Ovary (tissue), 9 donors: ENCODE measurements around the gene CFAP45. TPM values are rescaled to one million over a fixed set of nuclear protein-coding genes. Genes with fewer than 3 reads are reported as not detected.

Source experiments
- DNase-seq, 5 donors: peaks; one replicate each; pipeline ENCODE4 v3.0.0-alpha.2; 2019 to 2020
- H3K27ac ChIP-seq, 2 donors: fragments of 200-600 bp; one replicate each; pipeline versions ENCODE4 v1.5.1 to v1.8.0; 2019 to 2022
- H3K27me3 ChIP-seq: fragments of 200-600 bp; one replicate; pipeline ENCODE4 v1.8.0; 2022
- H3K36me3 ChIP-seq: fragments of 200-600 bp; sonication (generic); one replicate; pipeline ENCODE4 v1.5.1; 2019
- H3K4me1 ChIP-seq: one replicate; pipeline ENCODE4 v1.8.1; 2013; ENCODE audit warnings: mild to moderate bottlenecking, moderate library complexity; ENCODE audit not compliant: insufficient read depth
- H3K4me3 ChIP-seq: fragments of 200-600 bp; sonication (generic); one replicate; pipeline ENCODE4 v1.5.1; 2017
- H3K9me3 ChIP-seq, 2 donors: fragments of 200-600 bp in 1 of 2; sonication (generic) in 1 of 2; one replicate each; pipeline versions ENCODE4 v1.5.1 to v1.8.1; 2013 to 2019; ENCODE audit warnings: mild to moderate bottlenecking in 1 of 2, moderate library complexity in 1 of 2
- CTCF ChIP-seq, 3 donors: fragments of 450-650 bp in 2 of 3; fragments of 200-600 bp in 1 of 3; IDR thresholded peaks; one replicate each; pipeline versions ENCODE4 v1.5.1 to v1.8.0; 2016 to 2022; ENCODE audit warnings: antibody characterized with exemption in 3 of 3, mild to moderate bottlenecking in 1 of 3
- EP300 ChIP-seq: sonication (generic); formaldehyde crosslinking; IDR thresholded peaks from one replicate; pipeline ENCODE4 v1.6.1; 2017; ENCODE audit warnings: antibody characterized with exemption
- POLR2A ChIP-seq: fragments of 450-650 bp; IDR thresholded peaks from one replicate; pipeline ENCODE4 v1.6.1; 2017; ENCODE audit warnings: antibody characterized with exemption, mild to moderate bottlenecking, moderate library complexity
- WGBS, 3 donors: extraction: QIAGEN DNeasy Blood & Tissue Kit in 1 of 3; methylation state at CpG; one replicate each; pipeline versions ENCODE4 v1.1.5 to v1.1.7; 2013 to 2017; 5-methylcytosine and 5-hydroxymethylcytosine counted together
- intact Hi-C, 4 donors: fragments of 100-400 bp; cut with DNase I; formaldehyde crosslinking; loops; one replicate each; pipeline versions ENCODE4 v1.11.0 to v1.15.1; 2022 to 2023
- polyA plus RNA-seq, 2 donors: library from polyadenylated mRNA; stranded (reverse); fragments of 200-250 nt in 1 of 2; fragments of 350-450 nt in 1 of 2; fragmentation: Illumina TruSeq in 1 of 2; extraction: RNeasy Lipid Tissue Mini Kit (QIAGEN cat#74804) in 1 of 2; gene quantifications; one replicate each; pipeline ENCODE4 v1.2.3, GENCODE V29; 2013 to 2014
- total RNA-seq, 7 donors: library from RNA; depleted of rRNA in 2 of 7; stranded (reverse); fragments of >200 nt in 2 of 7; fragmentation: NEBNext Ultra II Directional in 3 of 7; extraction: Animal tissue kit (Norgen Biotek cat#: 25700) in 3 of 7; gene quantifications; one replicate each; pipeline versions ENCODE4 v1.1.0 to v1.2.4, GENCODE V29; 2016 to 2023
- donor health status: DM: no; HTN: no; CAD: no; lungs with moderate emphysema.
- donor health status: DM: no; HTN: no; CAD: no.
- donor health status: Bipolar disorder and iron deficiency.
- donor health status: DM: yes; HTN: yes; CAD: no.
- donor health status: DM: no; HTN: no; CAD: no.
- donor health status: DM: yes; HTN: yes; CAD: no.

The CFAP45 gene
- total and polyA plus RNA-seq, 9 donors = 0.30 to 16.7 (median 1.4) TPM

- intact Hi-C loops = loop anchor here in 1 of 4 donors (10.0 kb wide), 1 partner anchor 64 kb away; no protein-coding TSS in a partner anchor
- no peaks in the 10 kb centered on the region for H3K36me3 ChIP-seq
- TF ChIP-seq EP300 (no peak), CTCF (IDR thresholded peaks at IDR 0.05) (no peak), POLR2A (no peak)
- WGBS, 3 donors = 67 to 82% (median 75%) methylated on average over 5 of the region's 5 CpGs
- no peak overlapping the region for H3K27ac ChIP-seq
- H3K27me3 ChIP-seq = no peaks in the 10 kb centered on the region
- no peak overlapping the region for H3K4me3 ChIP-seq
- no peak for DNase-seq
- no peaks in the 10 kb centered on the region for H3K9me3 ChIP-seq
- no peaks in the 10 kb centered on the region for H3K4me1 ChIP-seq
Measured at GRCh38 chr1:159941141-159941540, 41.2 kb upstream of the CFAP45 start.

- H3K9me3 ChIP-seq = no peaks in the 10 kb centered on the region
- no peaks in the 10 kb centered on the region for H3K36me3 ChIP-seq
- H3K27me3 ChIP-seq = no peaks in the 10 kb centered on the region
- no peak overlapping the region for H3K27ac ChIP-seq
- no peak overlapping the region for H3K4me3 ChIP-seq
- WGBS, 3 donors = 92 to 94% (median 93%) methylated on average over 11 of the region's 11 CpGs
- TF ChIP-seq EP300 = no peak
- TF ChIP-seq POLR2A = no peak
- TF ChIP-seq CTCF (IDR thresholded peaks at IDR 0.05) = no peak
- H3K4me1 ChIP-seq = no peaks in the 10 kb centered on the region
- intact Hi-C loops = loop anchor here in 1 of 4 donors (10.0 kb wide), 1 partner anchor 65 kb away; no protein-coding TSS in a partner anchor
- DNase-seq = no peak
Measured at GRCh38 chr1:159940006-159940620, 40.1 kb upstream of the CFAP45 start.

GRCh38 chr1:159939678-159940002 is 39.7 kb upstream of the CFAP45 start:
- Histone ChIP-seq H3K36me3 (no peaks in the 10 kb centered on the region), H3K4me3 (no peak overlapping the region), H3K27me3 (no peaks in the 10 kb centered on the region), H3K27ac (no peak overlapping the region), H3K9me3 (no peaks in the 10 kb centered on the region), H3K4me1 (no peaks in the 10 kb centered on the region)
- WGBS, 3 donors = 86 to 98% (median 88%) methylated on average over 3 of the region's 3 CpGs
- DNase-seq = no peak
- TF ChIP-seq CTCF (IDR thresholded peaks at IDR 0.05) = no peak
- no peak for TF ChIP-seq POLR2A
- no peak for TF ChIP-seq EP300
- intact Hi-C loops = loop anchor here in 1 of 4 donors (10.0 kb wide), 1 partner anchor 65 kb away; no protein-coding TSS in a partner anchor

- H3K9me3 ChIP-seq = no peaks in the 10 kb centered on the region
- 87 to 89% (median 88%) methylated on average over 6 of the region's 6 CpGs for WGBS, 3 donors
- DNase-seq = no peak
- no peaks in the 10 kb centered on the region for H3K27me3 ChIP-seq
- no peak overlapping the region for H3K4me3 ChIP-seq
- TF ChIP-seq POLR2A (no peak), CTCF (IDR thresholded peaks at IDR 0.05) (no peak), EP300 (no peak)
- H3K4me1 ChIP-seq = no peaks in the 10 kb centered on the region
- no peaks in the 10 kb centered on the region for H3K36me3 ChIP-seq
- intact Hi-C loops = no loop called here
- no peak overlapping the region for H3K27ac ChIP-seq
Measured at GRCh38 chr1:159938905-159939677, 39.1 kb upstream of the CFAP45 start.
